ENCODE data around the gene MGLL.

Gene MGLL

GRCh38 chr3:127698691-127699415 lies 123.5 kb downstream of the MGLL start:
- Histone ChIP-seq H3K9me3 (ENCODE audit: insufficient read depth, low read length) (no peaks in the 10 kb centered on the region), H3K9ac (ENCODE audit: low read length) (no peak overlapping the region), H3K27ac (ENCODE audit: low read length) (peak overlapping the region; percentile 16; the same call in 1 of the 2 replicates), H3K4me1 (ENCODE audit: low read length) (peaks cover 25% of the 10 kb centered on the region), H4K20me1 (ENCODE audit: insufficient read depth, low read length) (no peaks in the 10 kb centered on the region), H3K4me2 (ENCODE audit: low read length) (no peak overlapping the region), H2AFZ (ENCODE audit: low read depth, low read length) (no peak overlapping the region), H3K27me3 (ENCODE audit: low read depth, low read length) (no peaks in the 10 kb centered on the region), H3K79me2 (ENCODE audit: low read length) (peaks cover 20% of the 10 kb centered on the region), H3K36me3 (replicated peaks; ENCODE audit: low read depth, low read length) (peaks cover 51% of the 10 kb centered on the region), H3K4me3 (ENCODE audit: low read length) (no peak overlapping the region)
- TF ChIP-seq EZH2phosphoT487 (IDR thresholded peaks at IDR 0.05; ENCODE audit: low read depth) (no peak), CTCF (IDR thresholded peaks at IDR 0.05; ENCODE audit: low read depth, low read length) (no peak)

- no peaks in the 10 kb centered on the region for H3K9me3 ChIP-seq (ENCODE audit: insufficient read depth, low read length)
Measured at GRCh38 chr3:127698286-127698685, 124.0 kb downstream of the MGLL start.

GRCh38 chr3:127697551-127698240 lies 124.6 kb downstream of the MGLL start:
- H3K4me3 ChIP-seq (ENCODE audit: low read length), result no peak overlapping the region; the same call in 1 of the 2 replicates
- H3K36me3 ChIP-seq (replicated peaks; ENCODE audit: low read depth, low read length), result peaks cover 51% of the 10 kb centered on the region
- H3K9ac ChIP-seq (ENCODE audit: low read length), result no peak overlapping the region
- no peaks in the 10 kb centered on the region for H4K20me1 ChIP-seq (ENCODE audit: insufficient read depth, low read length)
- peaks cover 10% of the 10 kb centered on the region for H3K79me2 ChIP-seq (ENCODE audit: low read length)
- no peak for TF ChIP-seq CTCF (IDR thresholded peaks at IDR 0.05; ENCODE audit: low read depth, low read length)
- no peak for TF ChIP-seq EZH2phosphoT487 (IDR thresholded peaks at IDR 0.05; ENCODE audit: low read depth)
- H3K27me3 ChIP-seq (ENCODE audit: low read depth, low read length), result no peaks in the 10 kb centered on the region
- no peak overlapping the region for H2AFZ ChIP-seq (ENCODE audit: low read depth, low read length)
- no peaks in the 10 kb centered on the region for H3K9me3 ChIP-seq (ENCODE audit: insufficient read depth, low read length)
- H3K4me1 ChIP-seq (ENCODE audit: low read length), result peaks cover 25% of the 10 kb centered on the region
- peak overlapping the region; percentile 48 for H3K4me2 ChIP-seq (ENCODE audit: low read length)
- peak overlapping the region; percentile 50 for H3K27ac ChIP-seq (ENCODE audit: low read length)

More at GRCh38 chr3:127698286-127698685, 124.0 kb downstream of the MGLL start:
- no peak overlapping the region for H3K4me2 ChIP-seq (ENCODE audit: low read length)
- H3K4me3 ChIP-seq (ENCODE audit: low read length), result no peak overlapping the region
- H3K4me1 ChIP-seq (ENCODE audit: low read length), result peaks cover 25% of the 10 kb centered on the region
- H3K9ac ChIP-seq (ENCODE audit: low read length), result no peak overlapping the region
- peaks cover 50% of the 10 kb centered on the region for H3K36me3 ChIP-seq (replicated peaks; ENCODE audit: low read depth, low read length)
- no peak overlapping the region for H2AFZ ChIP-seq (ENCODE audit: low read depth, low read length)
- no peaks in the 10 kb centered on the region for H3K27me3 ChIP-seq (ENCODE audit: low read depth, low read length)
- no peak overlapping the region for H3K27ac ChIP-seq (ENCODE audit: low read length)
- peaks cover 14% of the 10 kb centered on the region for H3K79me2 ChIP-seq (ENCODE audit: low read length)
- TF ChIP-seq CTCF (IDR thresholded peaks at IDR 0.05; ENCODE audit: low read depth, low read length) (no peak), EZH2phosphoT487 (IDR thresholded peaks at IDR 0.05; ENCODE audit: low read depth) (no peak)
- H4K20me1 ChIP-seq (ENCODE audit: insufficient read depth, low read length), result no peaks in the 10 kb centered on the region

GRCh38 chr3:127694467-127695215 lies 127.7 kb downstream of the MGLL start:
- TF ChIP-seq CTCF (IDR thresholded peaks at IDR 0.05; ENCODE audit: low read depth, low read length) (peak; percentile 33), EZH2phosphoT487 (IDR thresholded peaks at IDR 0.05; ENCODE audit: low read depth) (no peak)
- H3K36me3 ChIP-seq (replicated peaks; ENCODE audit: low read depth, low read length), result peaks cover 58% of the 10 kb centered on the region
- peaks cover 10% of the 10 kb centered on the region; the same call in 1 of the 2 replicates for H3K79me2 ChIP-seq (ENCODE audit: low read length)
- H3K4me1 ChIP-seq (ENCODE audit: low read length), result peaks cover 25% of the 10 kb centered on the region
- no peaks in the 10 kb centered on the region for H4K20me1 ChIP-seq (ENCODE audit: insufficient read depth, low read length)
- no peak overlapping the region for H3K9ac ChIP-seq (ENCODE audit: low read length)
- H3K27ac ChIP-seq (ENCODE audit: low read length), result no peak overlapping the region
- H2AFZ ChIP-seq (ENCODE audit: low read depth, low read length), result no peak overlapping the region
- no peaks in the 10 kb centered on the region for H3K9me3 ChIP-seq (ENCODE audit: insufficient read depth, low read length)
- no peak overlapping the region for H3K4me3 ChIP-seq (ENCODE audit: low read length)
- H3K27me3 ChIP-seq (ENCODE audit: low read depth, low read length), result no peaks in the 10 kb centered on the region
- no peak overlapping the region for H3K4me2 ChIP-seq (ENCODE audit: low read length)

Data from OCI-LY3 (cell line).